ENCODE results near the gene SLC39A3.

GRCh38 chr19:2716275-2716650, 23.6 kb downstream of the SLC39A3 start:
- TF ChIP-seq CTCF (IDR thresholded peaks at IDR 0.05) (no peak), POLR2A (IDR thresholded peaks at IDR 0.05) (no peak)
